Activated T-helper 9 cell treated with anti-CD3 and anti-CD28 coated beads, Interleukin-2, amount 50 U/mL, for 16 hours (primary cell): Measurements from ENCODE around the gene ARID3B.
"Not testable (repeated sequence)": the region's sequence is repeated elsewhere in the genome, so short reads cannot be mapped to it uniquely, and the experiment has no call there.

Experiments used
- DNase-seq: peaks from one replicate; pipeline ENCODE4 v3.0.0-alpha.2; 2020; ENCODE audit warnings: low read depth

The ARID3B gene

GRCh38 chr15:74535388-74536084 lies 5.5 kb upstream of the ARID3B start:
- no peak for DNase-seq

GRCh38 chr15:74537736-74538135 lies 3.3 kb upstream of the ARID3B start:
- no peak for DNase-seq

- DNase-seq = not testable (repeated sequence)
Measured at GRCh38 chr15:74539521-74539920, 1.5 kb upstream of the ARID3B start.

GRCh38 chr15:74540161-74540760 lies 759 bp upstream of the ARID3B start:
- no peak for DNase-seq

- DNase-seq = peak; percentile 59
Measured at GRCh38 chr15:74541494-74542165, 610 bp downstream of the ARID3B start.

GRCh38 chr15:74542166-74543042 lies 1.4 kb downstream of the ARID3B start:
- no peak for DNase-seq

- no peak for DNase-seq
Measured at GRCh38 chr15:74543043-74543422, 2.0 kb downstream of the ARID3B start.

GRCh38 chr15:74543583-74543982 lies 2.6 kb downstream of the ARID3B start:
- DNase-seq = peak; percentile 7

- no peak for DNase-seq
Measured at GRCh38 chr15:74545086-74545485, 4.1 kb downstream of the ARID3B start.

GRCh38 chr15:74545776-74546656 lies 5.0 kb downstream of the ARID3B start:
- peak; percentile 90 for DNase-seq

GRCh38 chr15:74547616-74548015 lies 6.6 kb downstream of the ARID3B start:
- DNase-seq = no peak

- no peak for DNase-seq
Measured at GRCh38 chr15:74548241-74548640, 7.2 kb downstream of the ARID3B start.

GRCh38 chr15:74549816-74550215 lies 8.8 kb downstream of the ARID3B start:
- no peak for DNase-seq

- no peak for DNase-seq
Measured at GRCh38 chr15:74551714-74552113, 10.7 kb downstream of the ARID3B start.

GRCh38 chr15:74552773-74553441 lies 11.9 kb downstream of the ARID3B start:
- no peak for DNase-seq

- no peak for DNase-seq
Measured at GRCh38 chr15:74555192-74555591, 14.2 kb downstream of the ARID3B start.

GRCh38 chr15:74558706-74559105 lies 17.7 kb downstream of the ARID3B start:
- DNase-seq = no peak

GRCh38 chr15:74563442-74563841 lies 22.4 kb downstream of the ARID3B start:
- no peak for DNase-seq

GRCh38 chr15:74564182-74564581 lies 23.2 kb downstream of the ARID3B start:
- DNase-seq = no peak

- DNase-seq = no peak
Measured at GRCh38 chr15:74565381-74566085, 24.5 kb downstream of the ARID3B start.
